OCI-LY1 (cell line): Measurements from ENCODE around the gene GPR155.

Experiments
- EZH2 ChIP-seq: fragments of 200-600 bp; sonication (generic), shearing (Covaris generic); IDR thresholded peaks from 2 replicates; pipeline ENCODE4 v1.8.0; 2017; ENCODE audit warnings: borderline replicate concordance, mixed run types, mild to moderate bottlenecking, antibody characterized with exemption, low read length, moderate library complexity, mixed read lengths
- TF ChIP-seq, protein P1 (sequence below): fragments of 200-600 bp; sonication (generic), shearing (Covaris generic); IDR thresholded peaks from 2 replicates; pipeline ENCODE4 v1.5.1; 2017; ENCODE audit warnings: mild to moderate bottlenecking, antibody characterized with exemption, low read length, moderate library complexity, mixed read lengths

DNA sequence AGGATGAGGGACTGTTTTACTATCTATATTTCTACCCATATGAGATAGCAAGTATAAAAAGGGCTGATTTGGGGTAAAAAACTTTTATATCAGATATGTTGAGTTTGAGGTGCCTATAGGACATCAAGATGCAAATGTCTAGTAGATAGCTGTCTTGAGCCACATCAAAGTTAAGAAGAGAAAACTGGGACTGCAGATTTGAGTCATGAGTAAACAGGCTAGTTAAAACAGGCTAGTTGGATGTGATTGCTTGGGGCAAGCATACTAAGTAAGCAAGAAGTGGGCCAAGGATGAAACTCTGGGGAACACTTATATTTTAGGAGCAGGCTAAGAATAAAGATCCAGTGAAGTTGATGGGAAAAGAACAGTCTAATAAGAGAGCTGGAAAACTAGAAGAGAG, 94.1 kb downstream of the GPR155 start:
- TF ChIP-seq, protein P1, sequence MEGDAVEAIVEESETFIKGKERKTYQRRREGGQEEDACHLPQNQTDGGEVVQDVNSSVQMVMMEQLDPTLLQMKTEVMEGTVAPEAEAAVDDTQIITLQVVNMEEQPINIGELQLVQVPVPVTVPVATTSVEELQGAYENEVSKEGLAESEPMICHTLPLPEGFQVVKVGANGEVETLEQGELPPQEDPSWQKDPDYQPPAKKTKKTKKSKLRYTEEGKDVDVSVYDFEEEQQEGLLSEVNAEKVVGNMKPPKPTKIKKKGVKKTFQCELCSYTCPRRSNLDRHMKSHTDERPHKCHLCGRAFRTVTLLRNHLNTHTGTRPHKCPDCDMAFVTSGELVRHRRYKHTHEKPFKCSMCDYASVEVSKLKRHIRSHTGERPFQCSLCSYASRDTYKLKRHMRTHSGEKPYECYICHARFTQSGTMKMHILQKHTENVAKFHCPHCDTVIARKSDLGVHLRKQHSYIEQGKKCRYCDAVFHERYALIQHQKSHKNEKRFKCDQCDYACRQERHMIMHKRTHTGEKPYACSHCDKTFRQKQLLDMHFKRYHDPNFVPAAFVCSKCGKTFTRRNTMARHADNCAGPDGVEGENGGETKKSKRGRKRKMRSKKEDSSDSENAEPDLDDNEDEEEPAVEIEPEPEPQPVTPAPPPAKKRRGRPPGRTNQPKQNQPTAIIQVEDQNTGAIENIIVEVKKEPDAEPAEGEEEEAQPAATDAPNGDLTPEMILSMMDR, result no peak
- no peak for TF ChIP-seq EZH2
